Stimulated activated CD8-positive, alpha-beta memory T cell treated with anti-CD3 and anti-CD28 coated beads, Interleukin-12 subunit alpha, Interleukin-12 subunit beta, amount 100 ng/mL, for 4 hours (primary cell): ENCODE results near the gene LRRC15.

Source experiments
- DNase-seq: peaks from one replicate; pipeline ENCODE4 v3.0.0-alpha.2; 2020; ENCODE audit warnings: low read depth

Gene LRRC15

GRCh38 chr3:194315088-194315964 is 54.2 kb downstream of the LRRC15 start:
- DNase-seq = peak; percentile 70

GRCh38 chr3:194314388-194315068 is 55.0 kb downstream of the LRRC15 start:
- DNase-seq = no peak

- DNase-seq = no peak
Observed at GRCh38 chr3:194313560-194314387, 55.8 kb downstream of the LRRC15 start.

- DNase-seq = no peak
Observed at GRCh38 chr3:194312743-194313281, 56.7 kb downstream of the LRRC15 start.

GRCh38 chr3:194312186-194312742 is 57.3 kb downstream of the LRRC15 start:
- DNase-seq = no peak

GRCh38 chr3:194311000-194311399 is 58.5 kb downstream of the LRRC15 start:
- no peak for DNase-seq

GRCh38 chr3:194310060-194310835 is 59.3 kb downstream of the LRRC15 start:
- DNase-seq = no peak

- DNase-seq = no peak
Observed at GRCh38 chr3:194308601-194309449, 60.7 kb downstream of the LRRC15 start.

GRCh38 chr3:194307849-194308248 is 61.7 kb downstream of the LRRC15 start:
- DNase-seq = no peak

- DNase-seq = no peak
Observed at GRCh38 chr3:194306771-194307640, 62.5 kb downstream of the LRRC15 start.

- DNase-seq = no peak
Observed at GRCh38 chr3:194306109-194306686, 63.3 kb downstream of the LRRC15 start.

GRCh38 chr3:194305356-194306108 is 64.0 kb downstream of the LRRC15 start:
- no peak for DNase-seq
